D721Med (cell line): ENCODE data around the gene DAPK1.

Experiments used
- DNase-seq: peaks from one replicate; pipeline ENCODE4 v3.0.0; 2011; ENCODE audit warnings: low spot score; ENCODE audit not compliant: insufficient read length
- FAIRE-seq: peaks from 2 replicates; lab custom pipeline; 2011; peaks lifted over from hg19 to GRCh38; lab: Jason Lieb, UNC
- CTCF ChIP-seq: IDR thresholded peaks from 2 replicates; pipeline ENCODE4 v1.5.1; 2012; ENCODE audit warnings: mild to moderate bottlenecking, control low read depth; ENCODE audit not compliant: insufficient read depth; ENCODE audit errors: missing control alignments

DAPK1 gene

GRCh38 chr9:87605676-87606075, 108.0 kb downstream of the DAPK1 start:
- DNase-seq (no peak), FAIRE-seq (no peak)
- no peak for TF ChIP-seq CTCF

DNA sequence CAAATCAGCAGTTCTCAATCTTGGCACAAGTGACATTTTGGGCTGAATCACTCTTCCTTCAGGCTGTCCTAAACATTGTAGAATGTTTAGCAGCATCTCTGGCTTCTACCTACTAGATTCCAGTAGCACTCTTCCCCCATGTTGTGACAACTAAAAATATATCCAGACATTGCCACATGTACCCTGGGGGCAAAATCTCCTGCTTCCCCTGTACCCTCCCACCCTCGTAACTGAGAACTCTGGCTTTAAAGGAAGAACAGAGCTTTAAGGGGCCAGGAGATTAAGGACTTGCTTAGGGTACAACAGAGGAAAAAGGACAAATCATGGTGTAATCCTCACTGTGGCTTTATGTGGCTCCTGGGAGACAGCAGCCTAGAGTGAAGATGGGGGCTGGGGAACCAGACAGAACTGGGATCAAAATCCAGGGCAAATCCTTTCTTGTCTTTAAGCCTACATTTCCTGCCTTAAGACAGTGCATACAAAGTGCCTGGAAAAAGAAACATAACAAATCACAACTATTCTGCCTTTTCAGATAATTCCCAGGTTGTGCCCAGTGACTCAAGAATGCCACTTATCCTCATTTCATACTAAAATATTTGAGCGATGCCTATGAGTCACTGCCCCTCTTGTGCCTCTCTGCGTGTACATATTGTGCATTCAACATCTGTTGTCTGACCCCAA, 109.3 kb downstream of the DAPK1 start:
- DNase-seq: peak; percentile 72
- no peak for TF ChIP-seq CTCF
- peak; percentile 72 for FAIRE-seq

GRCh38 chr9:87607859-87608258, 110.2 kb downstream of the DAPK1 start:
- DNase-seq (no peak), FAIRE-seq (peak; percentile 35)
- no peak for TF ChIP-seq CTCF

- no peak for TF ChIP-seq CTCF
- no peak for FAIRE-seq
- no peak for DNase-seq
Observed at GRCh38 chr9:87609002-87609401, 111.3 kb downstream of the DAPK1 start.

DNA sequence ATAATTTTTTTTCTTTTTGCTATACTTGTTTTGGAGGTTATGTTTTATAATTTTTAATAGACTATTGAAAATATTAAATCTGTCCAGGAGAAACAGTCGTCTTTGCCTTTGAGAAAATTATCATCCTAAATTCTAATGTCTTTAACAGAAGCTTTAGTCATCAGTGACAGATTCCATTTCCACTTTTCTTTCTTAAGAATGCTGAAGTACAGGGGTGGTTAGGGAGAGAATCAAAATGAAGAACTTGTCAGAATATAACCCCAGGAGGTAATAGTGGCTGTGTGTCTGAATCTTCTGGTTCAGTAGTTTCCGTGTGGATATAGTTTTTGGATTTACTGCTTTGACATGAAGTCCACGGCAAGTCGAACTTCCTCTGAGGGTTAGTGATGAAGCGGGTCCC, 111.8 kb downstream of the DAPK1 start:
- no peak for TF ChIP-seq CTCF
- no peak for DNase-seq
- FAIRE-seq: no peak

GRCh38 chr9:87610200-87611155, 112.8 kb downstream of the DAPK1 start:
- FAIRE-seq (no peak), DNase-seq (no peak)
- no peak for TF ChIP-seq CTCF
